ENCODE measurements around the gene TULP4. TPM values are rescaled to one million over a fixed set of nuclear protein-coding genes. Genes with fewer than 3 reads are reported as not detected.

The TULP4 gene
- total RNA-seq, 4 donors from 2014 or later, result 77.4 to 364 (median 129) TPM

DNA sequence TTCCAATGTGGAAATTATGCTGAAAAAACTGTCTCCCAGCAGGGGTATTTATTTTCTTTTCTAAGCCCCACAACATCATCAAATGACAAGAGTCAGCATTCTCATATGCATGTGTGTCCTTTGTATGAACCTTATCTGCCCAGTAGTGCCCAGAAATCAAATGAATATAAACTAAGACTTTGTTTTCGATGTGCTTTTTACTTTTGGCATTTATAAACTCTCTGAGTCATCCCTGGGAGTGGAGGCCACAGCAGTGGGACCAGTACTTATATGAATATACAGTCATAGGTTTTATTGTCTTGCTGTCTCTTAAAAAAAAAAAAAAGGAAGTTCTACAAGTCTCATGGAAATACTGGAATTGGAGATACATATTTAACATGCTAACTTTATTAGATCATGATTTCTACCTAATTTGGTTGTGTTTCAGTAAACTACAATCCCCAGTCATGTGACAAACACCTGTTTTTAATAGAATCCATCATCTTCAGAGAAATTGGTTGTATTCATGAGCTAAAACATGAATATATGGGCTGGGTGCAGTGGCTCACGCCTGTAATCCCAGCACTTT lies 148.4 kb downstream of the TULP4 start:
- Histone ChIP-seq H3K4me1 (no peaks in the 10 kb centered on the region), H3K27me3 (no peaks in the 10 kb centered on the region), H3K9me3 (no peaks in the 10 kb centered on the region), H3K36me3 (no peaks in the 10 kb centered on the region), H3K4me3 (no peak overlapping the region), H3K27ac (peak overlapping the region in 1 of 2 donors; percentile 42)
- DNase-seq, result no peak
- intact Hi-C loops (cut with DNase I; ENCODE audit: low total_unique reads), result no loop called here
- no peak for TF ChIP-seq POLR2A (IDR thresholded peaks at IDR 0.05)
- TF ChIP-seq, protein P1, sequence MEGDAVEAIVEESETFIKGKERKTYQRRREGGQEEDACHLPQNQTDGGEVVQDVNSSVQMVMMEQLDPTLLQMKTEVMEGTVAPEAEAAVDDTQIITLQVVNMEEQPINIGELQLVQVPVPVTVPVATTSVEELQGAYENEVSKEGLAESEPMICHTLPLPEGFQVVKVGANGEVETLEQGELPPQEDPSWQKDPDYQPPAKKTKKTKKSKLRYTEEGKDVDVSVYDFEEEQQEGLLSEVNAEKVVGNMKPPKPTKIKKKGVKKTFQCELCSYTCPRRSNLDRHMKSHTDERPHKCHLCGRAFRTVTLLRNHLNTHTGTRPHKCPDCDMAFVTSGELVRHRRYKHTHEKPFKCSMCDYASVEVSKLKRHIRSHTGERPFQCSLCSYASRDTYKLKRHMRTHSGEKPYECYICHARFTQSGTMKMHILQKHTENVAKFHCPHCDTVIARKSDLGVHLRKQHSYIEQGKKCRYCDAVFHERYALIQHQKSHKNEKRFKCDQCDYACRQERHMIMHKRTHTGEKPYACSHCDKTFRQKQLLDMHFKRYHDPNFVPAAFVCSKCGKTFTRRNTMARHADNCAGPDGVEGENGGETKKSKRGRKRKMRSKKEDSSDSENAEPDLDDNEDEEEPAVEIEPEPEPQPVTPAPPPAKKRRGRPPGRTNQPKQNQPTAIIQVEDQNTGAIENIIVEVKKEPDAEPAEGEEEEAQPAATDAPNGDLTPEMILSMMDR (IDR thresholded peaks at IDR 0.05), result no peak

DNA sequence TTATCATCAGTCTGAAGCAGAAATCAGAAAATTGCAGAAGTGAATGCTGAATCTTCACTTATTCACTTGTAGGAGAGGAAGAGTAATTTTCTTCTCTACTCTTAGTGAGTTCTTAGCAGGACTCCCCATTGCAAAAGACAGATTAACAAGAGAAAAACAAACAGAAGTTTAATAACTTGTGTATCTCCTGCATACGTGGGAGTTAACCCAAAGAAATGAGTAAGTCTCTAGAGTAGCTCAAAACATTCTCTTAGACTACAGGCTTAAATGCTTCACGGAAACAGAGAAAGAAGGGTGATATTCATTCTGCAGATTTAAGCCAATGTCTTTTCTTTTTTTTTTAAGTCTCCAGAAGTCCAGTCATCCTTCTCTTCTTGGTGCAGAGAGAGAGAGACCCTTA lies 149.7 kb downstream of the TULP4 start:
- Histone ChIP-seq H3K4me1 (no peaks in the 10 kb centered on the region), H3K4me3 (no peak overlapping the region), H3K27ac (peak overlapping the region; percentile 0 to 42), H3K9me3 (no peaks in the 10 kb centered on the region), H3K36me3 (no peaks in the 10 kb centered on the region), H3K27me3 (no peaks in the 10 kb centered on the region)
- no peak for TF ChIP-seq POLR2A (IDR thresholded peaks at IDR 0.05)
- TF ChIP-seq, protein P1 (IDR thresholded peaks at IDR 0.05), result no peak
- intact Hi-C loops (cut with DNase I; ENCODE audit: low total_unique reads), result no loop called here
- DNase-seq, result no peak

DNA sequence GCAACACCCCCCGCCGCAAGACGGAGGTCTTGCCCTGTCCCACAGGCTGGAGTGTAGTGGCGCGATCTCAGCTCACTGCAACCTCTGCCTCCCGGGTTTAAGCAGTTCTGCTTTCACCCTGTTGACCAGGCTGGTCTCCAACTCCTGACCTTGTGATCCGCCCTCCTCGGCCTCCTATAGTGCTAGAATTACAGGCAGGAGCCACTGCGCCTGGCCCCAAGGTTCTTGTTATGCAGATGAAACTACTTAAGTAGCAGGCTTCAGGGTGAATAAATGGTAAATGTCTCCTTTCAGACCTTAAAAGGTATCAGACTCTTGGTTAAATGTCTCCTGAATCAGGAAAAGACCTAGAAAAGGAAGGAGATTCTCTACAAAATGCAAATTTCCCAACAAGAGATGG lies 152.2 kb downstream of the TULP4 start:
- H3K36me3 ChIP-seq, result no peaks in the 10 kb centered on the region
- intact Hi-C loops (cut with DNase I; ENCODE audit: low total_unique reads), result no loop called here
- DNase-seq, result no peak

DNA sequence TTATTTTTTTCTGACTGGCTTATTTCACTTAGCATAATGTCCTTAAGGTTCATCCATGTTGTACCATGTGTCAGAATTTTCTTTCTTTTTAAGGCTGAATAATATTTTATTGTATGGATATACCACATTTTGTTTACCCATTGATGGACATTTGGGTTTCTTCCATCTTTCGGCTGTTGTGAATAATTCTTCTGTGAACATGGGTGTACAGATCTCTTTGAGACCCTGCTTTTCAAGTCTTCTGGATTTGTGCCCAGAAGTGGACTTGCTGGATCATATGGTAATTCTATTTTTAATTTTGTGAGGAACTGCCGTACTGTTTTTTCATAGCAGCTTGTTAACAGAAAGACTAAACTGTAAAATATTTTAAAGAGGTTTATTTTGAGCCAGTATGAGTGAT lies 153.0 kb downstream of the TULP4 start:
- no peak for DNase-seq
- H3K4me3 ChIP-seq, result no peak overlapping the region
- no peaks in the 10 kb centered on the region for H3K9me3 ChIP-seq
- no peak for TF ChIP-seq POLR2A (IDR thresholded peaks at IDR 0.05)
- TF ChIP-seq, protein P1 (IDR thresholded peaks at IDR 0.05), result no peak
- no peaks in the 10 kb centered on the region for H3K36me3 ChIP-seq
- intact Hi-C loops (cut with DNase I; ENCODE audit: low total_unique reads), result no loop called here
- H3K4me1 ChIP-seq, result no peaks in the 10 kb centered on the region
- H3K27ac ChIP-seq, result peak overlapping the region in 1 of 2 donors; percentile 53
- H3K27me3 ChIP-seq, result no peaks in the 10 kb centered on the region

More for the DNA sequence above, 152.2 kb downstream of the TULP4 start:
- no peak for TF ChIP-seq POLR2A (IDR thresholded peaks at IDR 0.05)
- TF ChIP-seq, protein P1 (IDR thresholded peaks at IDR 0.05), result no peak
- Histone ChIP-seq H3K27me3 (no peaks in the 10 kb centered on the region), H3K27ac (no peak overlapping the region), H3K4me1 (no peaks in the 10 kb centered on the region), H3K4me3 (no peak overlapping the region), H3K9me3 (no peaks in the 10 kb centered on the region)

DNA sequence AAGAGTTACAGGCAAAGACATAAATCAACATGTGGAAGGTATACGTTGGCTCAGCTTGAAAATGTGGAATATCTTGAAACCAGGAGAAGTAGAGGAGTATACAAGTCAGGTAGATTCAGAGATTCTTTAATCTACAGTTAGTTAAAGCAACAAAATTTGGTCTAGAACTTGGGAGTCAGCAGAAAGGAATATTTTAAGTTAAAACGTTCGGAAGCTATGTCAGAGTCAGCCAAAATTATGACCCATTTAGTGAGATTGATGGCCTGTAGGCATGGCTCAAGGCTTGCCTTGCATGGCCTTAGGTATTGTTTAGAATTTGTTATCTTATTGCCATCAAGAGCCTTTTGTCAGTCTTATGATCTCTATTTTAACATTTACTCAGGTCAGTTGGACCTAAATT lies 153.5 kb downstream of the TULP4 start:
- intact Hi-C loops (cut with DNase I; ENCODE audit: low total_unique reads), result no loop called here
- Histone ChIP-seq H3K27me3 (no peaks in the 10 kb centered on the region), H3K27ac (peak overlapping the region; percentile 8 to 53), H3K4me3 (no peak overlapping the region), H3K4me1 (no peaks in the 10 kb centered on the region), H3K36me3 (no peaks in the 10 kb centered on the region), H3K9me3 (no peaks in the 10 kb centered on the region)
- no peak for DNase-seq
- TF ChIP-seq POLR2A (IDR thresholded peaks at IDR 0.05), result no peak
- TF ChIP-seq, protein P1 (IDR thresholded peaks at IDR 0.05), result no peak

Data from uterus (tissue), 4 donors.